Kidney tubule cell (primary cell): ENCODE data around the gene SMIM34.

Source experiments
- DNase-seq: peaks from one replicate; pipeline ENCODE4 v3.0.0-alpha.2; 2018; ENCODE audit warnings: low spot score

Gene SMIM34

GRCh38 chr21:34372321-34372720, 51.4 kb downstream of the SMIM34 start:
- no peak for DNase-seq

GRCh38 chr21:34369741-34370140, 54.0 kb downstream of the SMIM34 start:
- DNase-seq, result no peak
